HG03432 (cell line): ENCODE results near the gene ZDBF2.
"Not testable (repeated sequence)": the region's sequence is repeated elsewhere in the genome, so short reads cannot be mapped to it uniquely, and the experiment has no call there.

Experiments used
- ATAC-seq: cut with Tn5 transposase; IDR thresholded peaks from one replicate; pipeline ENCODE4 v1.9.1; 2021; ENCODE audit warnings: mild to moderate bottlenecking, moderate library complexity; ENCODE audit not compliant: unreplicated experiment

The ZDBF2 gene

GRCh38 chr2:206274434-206275311, at the start of gene ZDBF2:
Gene ZDBF2, plus strand, starts transcription at chr2:206274663. Its CDS starts 7,187 bp downstream, at chr2:206281850.
- ATAC-seq: peak; percentile 86

- peak; percentile 98 for ATAC-seq
These were observed 48.8 kb upstream of the ZDBF2 start for GRCh38 chr2:206225435-206226232.

- ATAC-seq: not testable (repeated sequence)
These were observed 45.8 kb upstream of the ZDBF2 start for GRCh38 chr2:206228636-206229035.

DNA sequence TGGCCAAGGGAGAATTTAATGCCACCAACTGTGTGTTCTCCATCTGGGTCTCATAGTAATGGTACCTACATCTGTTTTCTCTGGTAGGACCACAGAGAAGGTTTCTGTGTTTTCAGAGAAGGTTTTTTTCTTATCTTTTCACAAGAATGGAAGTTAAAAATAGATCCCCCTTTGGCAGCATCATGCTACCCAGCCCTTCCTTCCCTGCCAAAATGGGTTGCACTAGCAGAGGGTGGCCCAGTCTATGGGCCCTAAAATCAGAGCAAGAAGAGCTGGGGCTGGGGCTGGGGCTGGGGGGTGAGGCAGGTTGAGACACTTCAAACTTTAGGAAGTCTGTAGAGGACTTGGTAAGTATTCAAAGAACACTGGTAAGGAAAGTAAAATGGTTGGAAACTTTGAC, 44.8 kb upstream of the ZDBF2 start:
- ATAC-seq: no peak

GRCh38 chr2:206230060-206230762, 44.3 kb upstream of the ZDBF2 start:
- no peak for ATAC-seq

- no peak for ATAC-seq
These were observed 42.7 kb upstream of the ZDBF2 start for GRCh38 chr2:206231669-206232286.

- no peak for ATAC-seq
These were observed 42.0 kb upstream of the ZDBF2 start for GRCh38 chr2:206232287-206233035.

DNA sequence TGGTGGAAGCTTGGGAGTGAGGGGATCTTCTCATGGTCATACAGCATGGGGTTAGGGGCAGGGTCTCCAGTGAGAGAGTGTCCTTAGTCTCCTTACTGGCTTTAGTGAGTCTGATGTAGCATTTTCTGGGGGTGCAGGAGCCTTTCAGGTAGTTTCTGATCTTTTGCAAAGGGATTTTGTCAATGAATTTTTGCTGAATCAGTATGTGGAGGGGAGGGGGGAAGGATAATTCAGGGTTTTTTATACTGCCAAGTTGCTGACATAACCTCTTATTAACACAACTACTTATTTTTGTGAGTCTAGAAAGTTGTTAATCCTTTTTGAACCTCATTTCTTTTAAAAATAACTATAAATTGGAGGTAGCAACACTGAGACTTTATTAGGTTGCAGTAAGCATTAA, 35.3 kb upstream of the ZDBF2 start:
- ATAC-seq: no peak

- ATAC-seq: no peak
These were observed 34.1 kb upstream of the ZDBF2 start for GRCh38 chr2:206240327-206240726.

DNA sequence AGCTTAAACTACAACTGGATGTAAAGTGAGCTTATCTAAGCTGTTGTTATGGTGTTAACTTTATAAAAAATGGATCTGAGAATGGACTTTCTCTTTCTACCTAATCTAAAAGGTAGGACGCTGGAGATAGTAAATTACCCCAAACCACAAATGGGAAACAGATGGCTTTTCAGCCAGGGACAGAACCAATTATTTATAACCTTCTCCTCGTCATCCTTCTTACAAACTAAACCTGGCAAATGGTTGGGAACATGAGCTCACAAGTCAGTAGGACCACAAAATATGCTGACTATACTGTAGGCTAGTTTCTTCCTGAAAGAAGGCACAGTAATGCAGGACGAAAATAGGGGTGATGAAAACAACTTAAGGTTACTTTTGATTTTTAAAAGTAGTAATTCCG, 32.7 kb upstream of the ZDBF2 start:
- ATAC-seq: no peak

- ATAC-seq: peak; percentile 51
These were observed 29.2 kb upstream of the ZDBF2 start for GRCh38 chr2:206245265-206245672.

GRCh38 chr2:206250041-206250897, 24.2 kb upstream of the ZDBF2 start:
- peak; percentile 46 for ATAC-seq

- ATAC-seq: no peak
These were observed 21.2 kb upstream of the ZDBF2 start for GRCh38 chr2:206253125-206253776.

- no peak for ATAC-seq
These were observed 20.7 kb upstream of the ZDBF2 start for GRCh38 chr2:206253777-206254166.

DNA sequence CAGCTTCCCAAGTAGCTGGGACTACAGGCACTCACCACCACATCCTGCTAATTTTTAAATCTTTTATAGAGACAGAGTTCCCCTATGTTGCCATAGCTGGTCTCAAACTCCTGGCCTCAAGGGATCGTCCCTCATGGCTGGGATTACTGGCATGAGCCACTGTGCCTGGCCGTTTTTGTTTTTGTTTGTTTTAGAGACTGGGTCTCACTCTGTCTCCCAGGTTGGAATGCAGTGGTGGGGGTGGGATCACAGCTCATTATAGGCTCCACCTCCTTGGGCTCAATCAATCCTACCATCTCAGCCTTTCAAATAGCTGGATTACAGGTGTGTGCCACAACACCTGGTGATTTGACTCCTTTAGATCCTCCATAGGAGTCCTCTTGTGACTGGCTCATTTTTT, 19.5 kb upstream of the ZDBF2 start:
- ATAC-seq: no peak

GRCh38 chr2:206256706-206257205, 17.7 kb upstream of the ZDBF2 start:
- no peak for ATAC-seq

GRCh38 chr2:206257350-206257749, 17.1 kb upstream of the ZDBF2 start:
- ATAC-seq: no peak

GRCh38 chr2:206257861-206258260, 16.6 kb upstream of the ZDBF2 start:
- ATAC-seq: no peak
